Loucy (cell line): ENCODE measurements around the gene CACNA1C.

Experiments used
- H2AFZ ChIP-seq: fragments of 200-600 bp; sonication (generic); 2 replicates; pipeline ENCODE4 v1.6.0; 2016; ENCODE audit warnings: antibody characterized with exemption, mild to moderate bottlenecking, low read length, moderate library complexity
- H3F3A ChIP-seq: fragments of 200-600 bp; 2 replicates; pipeline ENCODE4 v1.6.0; 2016; ENCODE audit warnings: antibody characterized with exemption, low read depth, mild to moderate bottlenecking
- H3K27me3 ChIP-seq: fragments of 200-600 bp; sonication (generic); 2 replicates; pipeline ENCODE4 v1.6.1; 2014; ENCODE audit warnings: low read length, mild to moderate bottlenecking; ENCODE audit not compliant: insufficient read depth, poor library complexity, severe bottlenecking
- H3K36me3 ChIP-seq: fragments of 200-600 bp; sonication (generic); 2 replicates; pipeline ENCODE4 v1.6.1; 2016; ENCODE audit warnings: low read length; ENCODE audit not compliant: insufficient read depth
- H3K4me1 ChIP-seq: fragments of 200-600 bp; sonication (generic); 2 replicates; pipeline ENCODE4 v1.5.1; 2014; ENCODE audit warnings: low read length, mild to moderate bottlenecking; ENCODE audit not compliant: insufficient read depth, poor library complexity, severe bottlenecking
- H3K4me2 ChIP-seq: fragments of 200-600 bp; sonication (generic); 2 replicates; pipeline ENCODE4 v1.6.0; 2014; ENCODE audit warnings: antibody characterized with exemption, low read length, low read depth, mild to moderate bottlenecking; ENCODE audit not compliant: poor library complexity, severe bottlenecking
- H3K4me3 ChIP-seq: fragments of 200-600 bp; sonication (generic); 2 replicates; pipeline ENCODE4 v1.5.1; 2014; ENCODE audit warnings: low read length, mild to moderate bottlenecking, mixed read lengths; ENCODE audit not compliant: poor library complexity, severe bottlenecking
- H3K79me2 ChIP-seq: fragments of 200-600 bp; sonication (generic); 2 replicates; pipeline ENCODE4 v1.6.1; 2014; ENCODE audit warnings: low read length; ENCODE audit not compliant: insufficient read depth
- H3K9ac ChIP-seq: fragments of 200-600 bp; sonication (generic); 2 replicates; pipeline ENCODE4 v1.6.0; 2014; ENCODE audit warnings: mild to moderate bottlenecking, low read depth, low read length, moderate library complexity; ENCODE audit not compliant: poor library complexity, severe bottlenecking
- H3K9me2 ChIP-seq: fragments of 200-600 bp; sonication (generic); replicated peaks from 2 replicates; pipeline ENCODE4 v1.6.1; 2016; ENCODE audit warnings: low read depth, low read length, mixed read lengths
- H3K9me3 ChIP-seq: fragments of 200-600 bp; sonication (generic); 2 replicates; pipeline ENCODE4 v1.6.1; 2014; ENCODE audit warnings: mild to moderate bottlenecking, antibody characterized with exemption, low read length, low read depth; ENCODE audit not compliant: insufficient read depth
- H4K20me1 ChIP-seq: fragments of 200-600 bp; sonication (generic); 2 replicates; pipeline ENCODE4 v1.6.0; 2014; ENCODE audit warnings: antibody characterized with exemption, low read length, mild to moderate bottlenecking; ENCODE audit not compliant: insufficient read depth, poor library complexity, severe bottlenecking
- EZH2phosphoT487 ChIP-seq: fragments of 200-600 bp; IDR thresholded peaks from 2 replicates; pipeline ENCODE4 v1.6.1; 2018; ENCODE audit warnings: antibody characterized with exemption, mild to moderate bottlenecking, moderate library complexity, borderline replicate concordance
- TF ChIP-seq, protein P1 (sequence below): fragments of 200-600 bp; sonication (generic); conservative IDR thresholded peaks from 2 replicates; pipeline ENCODE4 v1.5.1; 2014; ENCODE audit warnings: mild to moderate bottlenecking, antibody characterized with exemption, low read length

The CACNA1C gene

DNA sequence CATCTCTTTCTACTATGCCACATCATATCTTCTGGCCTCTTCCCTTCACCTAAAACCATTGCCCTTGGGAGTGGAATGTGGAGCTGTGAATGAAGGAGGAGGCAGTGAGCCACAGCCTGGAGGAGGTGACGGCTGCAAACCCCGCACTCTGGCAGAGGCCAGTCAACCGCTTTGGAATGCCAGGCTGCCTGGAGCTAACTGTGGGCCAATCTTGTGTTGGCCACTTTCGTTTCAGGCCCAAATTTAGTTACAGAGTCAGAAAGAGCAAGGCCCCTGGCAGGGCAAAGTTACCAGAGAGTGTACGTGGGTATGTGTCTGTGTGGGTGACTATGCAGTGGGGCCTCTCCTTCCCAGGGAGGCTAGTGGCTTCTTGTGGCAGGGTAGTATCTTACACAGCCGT, 40.1 kb downstream of the CACNA1C start:
- TF ChIP-seq, protein P1, sequence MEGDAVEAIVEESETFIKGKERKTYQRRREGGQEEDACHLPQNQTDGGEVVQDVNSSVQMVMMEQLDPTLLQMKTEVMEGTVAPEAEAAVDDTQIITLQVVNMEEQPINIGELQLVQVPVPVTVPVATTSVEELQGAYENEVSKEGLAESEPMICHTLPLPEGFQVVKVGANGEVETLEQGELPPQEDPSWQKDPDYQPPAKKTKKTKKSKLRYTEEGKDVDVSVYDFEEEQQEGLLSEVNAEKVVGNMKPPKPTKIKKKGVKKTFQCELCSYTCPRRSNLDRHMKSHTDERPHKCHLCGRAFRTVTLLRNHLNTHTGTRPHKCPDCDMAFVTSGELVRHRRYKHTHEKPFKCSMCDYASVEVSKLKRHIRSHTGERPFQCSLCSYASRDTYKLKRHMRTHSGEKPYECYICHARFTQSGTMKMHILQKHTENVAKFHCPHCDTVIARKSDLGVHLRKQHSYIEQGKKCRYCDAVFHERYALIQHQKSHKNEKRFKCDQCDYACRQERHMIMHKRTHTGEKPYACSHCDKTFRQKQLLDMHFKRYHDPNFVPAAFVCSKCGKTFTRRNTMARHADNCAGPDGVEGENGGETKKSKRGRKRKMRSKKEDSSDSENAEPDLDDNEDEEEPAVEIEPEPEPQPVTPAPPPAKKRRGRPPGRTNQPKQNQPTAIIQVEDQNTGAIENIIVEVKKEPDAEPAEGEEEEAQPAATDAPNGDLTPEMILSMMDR = no peak
- TF ChIP-seq EZH2phosphoT487 = no peak
- H2AFZ ChIP-seq = no peak overlapping the region
- H4K20me1 ChIP-seq = no peaks in the 10 kb centered on the region
- no peaks in the 10 kb centered on the region for H3F3A ChIP-seq
- no peaks in the 10 kb centered on the region for H3K36me3 ChIP-seq
- no peaks in the 10 kb centered on the region for H3K79me2 ChIP-seq
- no peak overlapping the region for H3K9ac ChIP-seq
- H3K4me2 ChIP-seq = no peak overlapping the region
- H3K9me3 ChIP-seq = no peaks in the 10 kb centered on the region
- H3K4me3 ChIP-seq = no peak overlapping the region
- no peaks in the 10 kb centered on the region for H3K9me2 ChIP-seq
- H3K27me3 ChIP-seq = no peaks in the 10 kb centered on the region
- H3K4me1 ChIP-seq = peaks cover 5% of the 10 kb centered on the region

DNA sequence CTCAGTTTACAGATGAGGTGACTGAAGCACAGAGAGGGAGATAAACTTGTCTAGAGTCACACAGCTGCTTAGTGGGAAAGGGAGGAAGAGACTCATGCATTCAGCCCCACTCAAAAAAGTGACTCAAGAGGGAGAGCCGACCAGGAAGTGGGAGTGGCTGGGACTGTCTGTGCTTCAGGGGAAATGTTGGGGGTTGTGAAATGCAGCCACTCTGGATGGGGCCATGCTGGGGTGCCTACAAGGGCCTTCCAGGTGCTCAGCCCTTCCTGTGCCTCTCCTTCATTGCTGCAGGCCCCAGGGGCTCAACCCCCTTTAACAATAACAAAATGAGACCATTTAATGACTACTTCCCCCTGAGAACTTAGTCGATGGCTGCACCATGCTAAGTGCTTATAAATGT, 41.8 kb downstream of the CACNA1C start:
- TF ChIP-seq EZH2phosphoT487 = no peak
- Histone ChIP-seq H3K4me2 (no peak overlapping the region), H3K27me3 (no peaks in the 10 kb centered on the region), H3K4me3 (no peak overlapping the region), H3K79me2 (no peaks in the 10 kb centered on the region), H2AFZ (peak overlapping the region; percentile 24; the same call in 1 of the 2 replicates), H3K9me2 (no peaks in the 10 kb centered on the region), H3K4me1 (peaks cover 5% of the 10 kb centered on the region), H3K9ac (no peak overlapping the region), H4K20me1 (no peaks in the 10 kb centered on the region), H3K36me3 (no peaks in the 10 kb centered on the region), H3F3A (no peaks in the 10 kb centered on the region), H3K9me3 (no peaks in the 10 kb centered on the region)

DNA sequence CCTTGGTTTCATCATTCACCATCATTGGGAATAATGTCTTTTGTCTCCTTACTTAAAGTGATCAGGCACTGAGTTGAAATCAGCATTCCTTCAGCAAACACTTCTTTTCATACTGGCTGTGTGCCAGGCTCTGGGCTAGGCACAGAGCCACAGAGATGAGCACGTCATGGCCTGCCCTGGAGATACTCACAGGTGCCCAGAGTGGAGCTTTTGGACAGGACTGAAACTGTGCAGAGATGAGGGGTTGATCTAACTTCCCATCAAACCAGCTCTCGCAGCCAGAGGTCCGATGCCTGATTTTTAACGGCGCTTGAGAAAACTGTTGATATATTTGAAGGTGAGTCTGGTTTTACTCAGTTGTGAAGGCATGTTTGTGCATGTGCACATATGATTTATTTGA, 43.1 kb downstream of the CACNA1C start:
- no peaks in the 10 kb centered on the region for H3K27me3 ChIP-seq
- H3K4me3 ChIP-seq = no peak overlapping the region
- H3K4me1 ChIP-seq = peaks cover 5% of the 10 kb centered on the region
- H3K4me2 ChIP-seq = no peak overlapping the region
- no peaks in the 10 kb centered on the region for H3K9me2 ChIP-seq
- TF ChIP-seq, protein P1 = no peak
- TF ChIP-seq EZH2phosphoT487 = no peak
- no peaks in the 10 kb centered on the region for H3F3A ChIP-seq
- no peaks in the 10 kb centered on the region for H4K20me1 ChIP-seq
- no peak overlapping the region for H2AFZ ChIP-seq
- H3K9ac ChIP-seq = no peak overlapping the region
- no peaks in the 10 kb centered on the region for H3K79me2 ChIP-seq
- no peaks in the 10 kb centered on the region for H3K9me3 ChIP-seq
- H3K36me3 ChIP-seq = no peaks in the 10 kb centered on the region

DNA sequence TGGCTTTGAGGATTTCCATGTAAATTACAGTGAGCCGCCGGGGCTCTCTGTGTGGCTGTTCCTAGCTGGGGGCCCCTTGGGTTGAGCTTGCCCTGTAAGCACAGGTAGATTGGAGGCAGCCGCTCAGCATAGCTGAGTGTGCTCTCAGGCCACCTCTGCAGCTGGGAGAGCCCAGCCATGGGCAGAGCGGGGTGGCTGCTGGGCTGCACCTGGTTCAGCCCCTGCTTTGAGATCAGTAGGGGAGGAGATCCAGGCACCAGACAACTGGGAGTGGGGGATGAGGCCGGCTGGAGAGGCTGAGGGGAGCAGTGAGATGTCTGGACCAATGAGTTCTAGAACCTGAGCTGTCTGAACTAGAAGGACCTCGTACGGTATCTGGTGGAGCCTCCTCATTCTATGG, 44.8 kb downstream of the CACNA1C start:
- H3K4me1 ChIP-seq = peaks cover 5% of the 10 kb centered on the region
- no peak overlapping the region for H3K4me3 ChIP-seq
- H3K9me3 ChIP-seq = no peaks in the 10 kb centered on the region
- H3K9me2 ChIP-seq = no peaks in the 10 kb centered on the region
- H4K20me1 ChIP-seq = no peaks in the 10 kb centered on the region
- H3K79me2 ChIP-seq = no peaks in the 10 kb centered on the region
- no peaks in the 10 kb centered on the region for H3F3A ChIP-seq
- no peaks in the 10 kb centered on the region for H3K27me3 ChIP-seq
- TF ChIP-seq, protein P1 = no peak
- TF ChIP-seq EZH2phosphoT487 = no peak
- no peak overlapping the region for H3K4me2 ChIP-seq
- H3K36me3 ChIP-seq = no peaks in the 10 kb centered on the region
- H2AFZ ChIP-seq = no peak overlapping the region
- no peak overlapping the region for H3K9ac ChIP-seq
